ENCODE results near the gene TP53I11. TPM values are rescaled to one million over a fixed set of nuclear protein-coding genes. Genes with fewer than 3 reads are reported as not detected.

Gene TP53I11
- total RNA-seq, 3 donors from 2014 or later (not counting 1 experiment from before 2014, with no cell fraction given): 3.7 to 13.9 (median 9.2) TPM

DNA sequence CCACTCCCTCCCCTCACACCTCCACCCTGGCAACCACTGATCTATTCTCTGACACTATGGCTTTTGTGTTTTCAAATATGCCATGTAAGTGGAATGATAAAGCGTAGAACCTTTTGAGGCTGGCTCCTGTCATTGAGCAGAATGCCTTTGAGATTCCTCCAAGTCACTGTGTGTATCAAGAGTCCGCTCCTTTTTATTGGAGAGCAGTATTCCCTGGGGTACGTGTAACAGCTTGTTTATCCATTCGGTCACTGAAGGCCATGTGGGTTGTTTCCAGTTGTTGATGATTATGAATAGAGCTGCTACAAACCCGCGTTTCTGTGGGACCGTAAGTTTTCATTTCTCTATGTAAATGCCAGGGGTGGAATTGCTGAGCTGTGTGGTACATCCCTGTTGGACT is 10.3 kb downstream of the TP53I11 start:
- H3K27ac ChIP-seq (ENCODE audit: low read length): no peak overlapping the region
- H3K27me3 ChIP-seq (ENCODE audit: control insufficient read depth, insufficient read depth, low read length): no peaks in the 10 kb centered on the region
- no peak overlapping the region for H3K4me3 Mint-ChIP-seq
- no peak overlapping the region for H3K4me3 ChIP-seq (ENCODE audit: low read length)
- no peak for ATAC-seq
- H3K9me3 ChIP-seq (ENCODE audit: control insufficient read depth, insufficient read depth, low read length): no peaks in the 10 kb centered on the region
- H3K36me3 Mint-ChIP-seq: no peaks in the 10 kb centered on the region
- intact Hi-C loops (cut with micrococcal nuclease): no loop called here
- WGBS (ENCODE audit: insufficient coverage): 98% methylated on average over 7 of the region's 7 CpGs
- TF ChIP-seq, protein P1, sequence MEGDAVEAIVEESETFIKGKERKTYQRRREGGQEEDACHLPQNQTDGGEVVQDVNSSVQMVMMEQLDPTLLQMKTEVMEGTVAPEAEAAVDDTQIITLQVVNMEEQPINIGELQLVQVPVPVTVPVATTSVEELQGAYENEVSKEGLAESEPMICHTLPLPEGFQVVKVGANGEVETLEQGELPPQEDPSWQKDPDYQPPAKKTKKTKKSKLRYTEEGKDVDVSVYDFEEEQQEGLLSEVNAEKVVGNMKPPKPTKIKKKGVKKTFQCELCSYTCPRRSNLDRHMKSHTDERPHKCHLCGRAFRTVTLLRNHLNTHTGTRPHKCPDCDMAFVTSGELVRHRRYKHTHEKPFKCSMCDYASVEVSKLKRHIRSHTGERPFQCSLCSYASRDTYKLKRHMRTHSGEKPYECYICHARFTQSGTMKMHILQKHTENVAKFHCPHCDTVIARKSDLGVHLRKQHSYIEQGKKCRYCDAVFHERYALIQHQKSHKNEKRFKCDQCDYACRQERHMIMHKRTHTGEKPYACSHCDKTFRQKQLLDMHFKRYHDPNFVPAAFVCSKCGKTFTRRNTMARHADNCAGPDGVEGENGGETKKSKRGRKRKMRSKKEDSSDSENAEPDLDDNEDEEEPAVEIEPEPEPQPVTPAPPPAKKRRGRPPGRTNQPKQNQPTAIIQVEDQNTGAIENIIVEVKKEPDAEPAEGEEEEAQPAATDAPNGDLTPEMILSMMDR (IDR thresholded peaks at IDR 0.05): no peak
- H3K9me3 Mint-ChIP-seq: no peaks in the 10 kb centered on the region
- H3K27ac Mint-ChIP-seq: no peak overlapping the region
- peaks cover 0 to 20% of the 10 kb centered on the region in 2 donors for H3K27me3 Mint-ChIP-seq (ENCODE audit: low read depth in 2 of 2)
- peaks cover 9 to 14% of the 10 kb centered on the region in 2 donors for H3K4me1 Mint-ChIP-seq
- H3K4me1 ChIP-seq (ENCODE audit: control insufficient read depth, insufficient read depth, low read length): peaks cover 35% of the 10 kb centered on the region
- DNase-seq: no peak
- H3K36me3 ChIP-seq (ENCODE audit: control insufficient read depth, insufficient read depth, low read length): no peaks in the 10 kb centered on the region

DNA sequence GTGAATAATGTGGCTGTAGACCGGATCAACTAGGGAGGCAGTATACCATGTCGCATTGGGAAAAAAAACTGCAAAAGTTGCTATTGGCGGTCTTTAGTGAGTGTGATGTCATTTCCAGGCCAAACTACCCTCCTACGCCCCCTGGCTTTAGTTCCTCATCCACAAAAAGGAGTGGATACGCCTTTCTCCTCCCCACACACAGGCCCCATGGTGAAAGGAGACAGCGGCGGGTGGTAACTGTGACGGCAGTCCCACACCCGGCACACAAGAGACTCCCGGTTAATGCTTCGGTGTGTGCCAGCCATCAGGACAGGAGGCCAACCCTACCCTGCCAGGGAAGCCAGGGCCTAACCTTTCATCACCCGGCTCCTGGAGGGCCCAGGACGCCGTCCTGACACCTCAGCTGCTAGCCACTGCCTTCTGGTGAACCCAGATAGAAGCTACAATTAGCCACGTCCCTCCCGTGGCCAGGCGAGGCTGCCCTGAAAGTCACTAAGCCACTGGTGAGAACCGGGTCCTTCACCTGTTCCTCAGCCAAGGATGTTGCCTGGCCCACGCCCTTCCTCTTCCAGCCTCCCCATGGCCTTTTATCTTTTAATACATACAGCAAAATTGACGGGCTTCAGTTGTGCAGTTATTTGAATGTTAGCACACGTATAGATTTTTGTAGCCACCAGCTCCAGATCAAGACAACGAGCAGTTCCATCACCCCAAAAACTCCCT is 10.8 kb downstream of the TP53I11 start:
- Histone ChIP-seq H3K36me3 (ENCODE audit: control insufficient read depth, insufficient read depth, low read length) (no peaks in the 10 kb centered on the region), H3K4me3 (ENCODE audit: low read length) (no peak overlapping the region), H3K4me1 (ENCODE audit: control insufficient read depth, insufficient read depth, low read length) (peaks cover 35% of the 10 kb centered on the region), H3K9me3 (ENCODE audit: control insufficient read depth, insufficient read depth, low read length) (no peaks in the 10 kb centered on the region), H3K27ac (ENCODE audit: low read length) (no peak overlapping the region), H3K27me3 (ENCODE audit: control insufficient read depth, insufficient read depth, low read length) (no peaks in the 10 kb centered on the region)
- WGBS (ENCODE audit: insufficient coverage): 78% methylated on average over 20 of the region's 22 CpGs
- Mint-ChIP-seq H3K4me1 (peaks cover 9 to 14% of the 10 kb centered on the region in 2 donors), H3K36me3 (no peaks in the 10 kb centered on the region), H3K9me3 (no peaks in the 10 kb centered on the region), H3K4me3 (no peak overlapping the region), H3K27me3 (ENCODE audit: low read depth in 2 of 2) (peaks cover 0 to 20% of the 10 kb centered on the region in 2 donors), H3K27ac (no peak overlapping the region)
- ATAC-seq (no peak), DNase-seq (no peak)
- intact Hi-C loops (cut with micrococcal nuclease): loop anchor here (5.0 kb wide), 1 partner anchor 392 kb away; no protein-coding TSS in a partner anchor
- TF ChIP-seq, protein P1 (IDR thresholded peaks at IDR 0.05): no peak

DNA sequence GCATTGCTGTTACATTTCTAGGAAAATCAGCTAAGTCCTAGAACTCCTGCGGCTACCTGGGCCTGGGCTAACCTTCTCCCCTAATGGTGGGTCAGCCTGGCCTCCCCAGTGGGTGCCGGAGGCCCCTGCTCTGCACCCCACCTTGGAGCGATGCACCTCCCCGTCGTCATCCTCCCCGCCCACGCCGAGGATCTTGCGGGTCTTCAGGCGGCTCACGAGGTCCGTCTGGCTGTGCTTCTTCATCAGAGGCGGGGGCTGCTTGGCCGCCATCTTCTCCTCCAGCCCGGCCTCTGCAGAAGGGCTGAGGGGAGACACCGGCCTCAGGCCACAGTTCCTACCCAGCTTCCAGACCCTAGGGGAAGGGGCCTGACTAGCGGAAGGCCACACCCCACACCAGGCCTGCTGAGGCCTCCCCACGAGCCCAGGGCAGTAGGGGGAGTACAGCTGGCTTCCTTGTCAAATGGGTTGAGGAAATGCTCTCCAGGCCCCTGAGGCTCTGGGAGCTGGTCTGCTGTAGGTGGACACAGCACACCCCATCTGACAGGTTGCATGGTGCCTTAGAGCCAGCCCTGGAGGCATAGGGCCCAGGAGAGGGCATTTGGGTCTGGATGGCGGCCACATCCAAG is 12.5 kb downstream of the TP53I11 start:
- Histone ChIP-seq H3K4me1 (ENCODE audit: control insufficient read depth, insufficient read depth, low read length) (peaks cover 23% of the 10 kb centered on the region), H3K27me3 (ENCODE audit: control insufficient read depth, insufficient read depth, low read length) (no peaks in the 10 kb centered on the region), H3K36me3 (ENCODE audit: control insufficient read depth, insufficient read depth, low read length) (no peaks in the 10 kb centered on the region), H3K27ac (ENCODE audit: low read length) (no peak overlapping the region), H3K4me3 (ENCODE audit: low read length) (no peak overlapping the region), H3K9me3 (ENCODE audit: control insufficient read depth, insufficient read depth, low read length) (no peaks in the 10 kb centered on the region)
- WGBS (ENCODE audit: insufficient coverage): 96% methylated on average over 19 of the region's 19 CpGs
- no peak for DNase-seq
- Mint-ChIP-seq H3K9me3 (no peaks in the 10 kb centered on the region), H3K4me1 (peaks cover 5 to 14% of the 10 kb centered on the region in 2 donors), H3K27ac (no peak overlapping the region), H3K4me3 (no peak overlapping the region), H3K36me3 (no peaks in the 10 kb centered on the region), H3K27me3 (ENCODE audit: low read depth in 2 of 2) (peaks cover 0 to 9% of the 10 kb centered on the region in 2 donors)
- TF ChIP-seq, protein P1 (IDR thresholded peaks at IDR 0.05): no peak
- intact Hi-C loops (cut with micrococcal nuclease): loop anchor here (5.0 kb wide), 1 partner anchor 394 kb away; no protein-coding TSS in a partner anchor
- no peak for ATAC-seq

Data from natural killer cell (primary cell).